Measurements from ENCODE around the gene TNFRSF4. TPM values are rescaled to one million over a fixed set of nuclear protein-coding genes. Genes with fewer than 3 reads are reported as not detected.

TNFRSF4 gene
- total and polyA plus RNA-seq, 4 experiments from 2014 or later: 13.5 to 75.1 (median 39.3) TPM

DNA sequence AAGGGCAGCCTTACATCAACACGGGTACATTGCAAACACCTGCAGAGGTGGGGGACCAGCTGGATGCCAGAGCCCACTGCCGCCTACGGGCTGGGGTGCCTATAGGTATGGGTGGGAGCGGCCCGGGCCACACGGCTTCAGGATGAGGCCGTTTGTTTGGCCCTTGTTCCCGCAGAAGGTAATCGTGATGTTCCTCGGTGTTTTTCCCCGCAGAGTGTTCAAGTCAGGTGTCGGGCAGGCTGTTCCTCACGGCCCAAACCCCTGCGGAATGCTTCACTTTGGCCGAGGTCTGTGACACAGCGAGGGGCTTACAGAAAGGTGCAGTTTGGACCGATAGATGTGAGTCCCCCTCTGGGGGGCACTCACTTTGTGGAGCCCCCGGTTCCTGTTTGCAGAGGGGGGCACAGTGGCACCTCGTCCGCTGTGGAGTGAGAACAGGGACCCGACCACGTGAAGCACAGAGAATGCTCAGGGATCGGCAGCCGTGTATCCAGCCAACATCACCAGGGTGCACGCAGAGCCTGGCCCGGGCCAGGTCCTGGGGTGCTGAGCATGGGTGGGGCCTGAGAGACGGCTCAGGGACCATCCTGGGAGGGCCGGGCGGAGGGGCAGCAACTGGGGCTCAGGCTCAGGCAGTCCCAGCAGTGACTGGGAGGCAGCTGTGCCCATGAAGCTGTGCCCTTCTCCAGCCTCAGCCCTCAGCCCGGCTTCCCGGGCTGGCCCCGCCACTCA lies 40.7 kb downstream of the TNFRSF4 start:
- Mint-ChIP-seq H3K36me3 (no peaks in the 10 kb centered on the region), H3K4me3 (peak overlapping the region in 7 of 8 donors; percentile 35 to 48 (median 39)), H3K4me1 (peaks cover 7 to 37% (median 13%) of the 10 kb centered on the region in 4 donors), H3K9me3 (peaks cover 0 to 2% (median 0%) of the 10 kb centered on the region in 8 donors), H3K27ac (peak overlapping the region in 5 of 7 donors; percentile 22 to 86 (median 61)), H3K27me3 (peaks cover 2 to 8% of the 10 kb centered on the region in 2 donors)
- Histone ChIP-seq H3K4me1 (ENCODE audit: insufficient read depth, low read length) (peaks cover 47% of the 10 kb centered on the region), H3K4me3 (ENCODE audit: low read length in 2 of 2) (no peak overlapping the region), H3K36me3 (ENCODE audit: insufficient read depth, low read length) (no peaks in the 10 kb centered on the region), H3K27me3 (ENCODE audit: insufficient read depth, low read length) (no peaks in the 10 kb centered on the region), H3K9me3 (ENCODE audit: control insufficient read depth in 1 of 2, low read length in 2 of 2) (no peaks in the 10 kb centered on the region), H3K27ac (ENCODE audit: low read depth, low read length) (peak overlapping the region; percentile 43)
- CTCF ChIA-PET (ENCODE audit: partially characterized antibody): no interaction called here
- intact Hi-C loops (cut with micrococcal nuclease): no loop called here
- POLR2A ChIA-PET (ENCODE audit: partially characterized antibody): interaction anchor here (1.0 kb wide), 1 partner anchor 205 kb away, joined by 4 read pairs; no protein-coding TSS in a partner anchor
- peak in 1 of 5 donors; percentile 16 for DNase-seq

DNA sequence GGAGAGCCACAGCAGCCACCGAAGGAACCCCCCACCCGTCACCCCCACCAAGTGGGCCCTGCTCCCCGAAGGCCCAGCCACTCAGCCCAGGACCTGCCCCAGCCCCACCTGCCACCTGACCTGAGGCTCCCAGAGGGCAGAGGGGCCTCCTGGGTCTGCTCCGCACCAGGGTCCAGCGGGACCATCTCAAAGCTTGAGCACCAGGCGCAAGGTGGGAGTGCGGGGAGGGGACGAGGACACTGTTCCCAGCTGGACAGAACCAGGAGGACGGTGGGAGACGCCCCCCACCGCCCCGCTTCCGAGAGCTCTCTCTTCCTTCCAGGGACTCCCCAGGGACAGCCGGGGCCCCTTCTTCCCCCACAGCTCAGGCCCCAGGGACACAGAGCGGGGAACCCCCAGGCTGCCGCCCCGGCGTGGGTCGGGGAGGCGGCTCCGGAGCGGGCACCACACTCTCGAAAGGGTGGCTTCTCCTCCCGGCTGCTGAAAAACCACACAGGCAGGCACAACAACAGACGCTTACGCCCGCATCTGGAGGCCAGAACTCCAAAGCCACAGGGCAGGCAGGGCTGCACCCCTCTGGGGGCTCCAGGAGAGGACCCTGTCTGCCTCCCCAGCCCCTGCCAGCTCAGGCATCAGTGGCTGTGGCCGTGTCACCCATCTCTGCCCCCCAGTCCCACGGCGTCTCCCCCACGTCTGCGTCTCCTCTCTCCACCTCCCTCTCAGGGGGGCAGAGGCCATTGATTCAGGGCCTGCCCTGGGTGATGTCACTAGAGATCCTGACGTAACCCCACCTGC lies 42.2 kb downstream of the TNFRSF4 start:
- H3K4me1 Mint-ChIP-seq: peaks cover 5 to 34% (median 9%) of the 10 kb centered on the region in 4 donors
- CTCF ChIA-PET (ENCODE audit: partially characterized antibody): no interaction called here

DNA sequence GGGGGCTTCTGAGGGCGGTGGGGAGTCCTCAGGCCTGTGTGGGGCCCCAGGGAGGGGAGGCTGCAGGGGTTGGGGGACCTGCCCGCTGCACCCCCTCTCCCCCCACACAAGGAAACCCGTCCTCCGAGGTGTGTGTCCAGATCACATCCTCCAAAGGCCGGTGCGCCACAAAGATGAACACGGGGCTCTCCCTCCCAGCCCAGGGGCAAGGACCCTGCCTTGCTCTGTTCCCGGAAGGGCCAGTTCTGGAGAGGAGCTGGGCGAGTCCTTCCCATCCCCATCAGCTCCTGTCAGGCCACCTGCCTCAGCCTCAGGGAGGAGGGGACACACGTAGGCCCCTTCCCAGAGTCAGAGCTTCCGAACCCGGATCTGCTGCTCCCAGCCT lies 42.8 kb downstream of the TNFRSF4 start:
- no peak overlapping the region for H3K4me3 ChIP-seq (ENCODE audit: low read length in 2 of 2)
- Mint-ChIP-seq H3K9me3 (peaks cover 0 to 2% (median 0%) of the 10 kb centered on the region in 8 donors), H3K4me1 (peaks cover 4 to 31% (median 9%) of the 10 kb centered on the region in 4 donors), H3K36me3 (no peaks in the 10 kb centered on the region), H3K27me3 (peaks cover 2 to 5% of the 10 kb centered on the region in 2 donors), H3K27ac (peak overlapping the region in 1 of 7 donors; percentile 57), H3K4me3 (no peak overlapping the region)
- no peak overlapping the region for H3K27ac ChIP-seq (ENCODE audit: low read depth, low read length)
- no peaks in the 10 kb centered on the region for H3K27me3 ChIP-seq (ENCODE audit: insufficient read depth, low read length)
- no peaks in the 10 kb centered on the region for H3K36me3 ChIP-seq (ENCODE audit: insufficient read depth, low read length)
- no peak for DNase-seq
- peaks cover 47% of the 10 kb centered on the region for H3K4me1 ChIP-seq (ENCODE audit: insufficient read depth, low read length)
- ChIA-PET POLR2A (ENCODE audit: partially characterized antibody) (interaction anchor here (1.2 kb wide), 1 partner anchor 49 kb away, joined by 3 read pairs; no protein-coding TSS in a partner anchor), CTCF (ENCODE audit: partially characterized antibody) (no interaction called here)
- H3K9me3 ChIP-seq (ENCODE audit: control insufficient read depth in 1 of 2, low read length in 2 of 2): no peaks in the 10 kb centered on the region
- intact Hi-C loops (cut with micrococcal nuclease): no loop called here

More for the DNA sequence above, 42.2 kb downstream of the TNFRSF4 start:
- Mint-ChIP-seq H3K4me3 (peak overlapping the region in 5 of 8 donors; percentile 21 to 51 (median 46)), H3K27me3 (peaks cover 2 to 5% of the 10 kb centered on the region in 2 donors), H3K27ac (peak overlapping the region in 4 of 7 donors; percentile 79 to 88 (median 86)), H3K36me3 (no peaks in the 10 kb centered on the region), H3K9me3 (peaks cover 0 to 2% (median 0%) of the 10 kb centered on the region in 8 donors)
- DNase-seq: peak in 3 of 5 donors; percentile 31 to 45 (median 44)
- POLR2A ChIA-PET (ENCODE audit: partially characterized antibody): interaction anchor here (0.8 to 1.2 kb wide), 2 partner anchors 50 to 61 kb away, joined by 3 read pairs; partner anchors contain the start of gene B3GALT6
- intact Hi-C loops (cut with micrococcal nuclease): no loop called here
- Histone ChIP-seq H3K36me3 (ENCODE audit: insufficient read depth, low read length) (no peaks in the 10 kb centered on the region), H3K9me3 (ENCODE audit: control insufficient read depth in 1 of 2, low read length in 2 of 2) (no peaks in the 10 kb centered on the region), H3K27me3 (ENCODE audit: insufficient read depth, low read length) (no peaks in the 10 kb centered on the region), H3K27ac (ENCODE audit: low read depth, low read length) (no peak overlapping the region), H3K4me1 (ENCODE audit: insufficient read depth, low read length) (peaks cover 47% of the 10 kb centered on the region), H3K4me3 (ENCODE audit: low read length in 2 of 2) (no peak overlapping the region)

DNA sequence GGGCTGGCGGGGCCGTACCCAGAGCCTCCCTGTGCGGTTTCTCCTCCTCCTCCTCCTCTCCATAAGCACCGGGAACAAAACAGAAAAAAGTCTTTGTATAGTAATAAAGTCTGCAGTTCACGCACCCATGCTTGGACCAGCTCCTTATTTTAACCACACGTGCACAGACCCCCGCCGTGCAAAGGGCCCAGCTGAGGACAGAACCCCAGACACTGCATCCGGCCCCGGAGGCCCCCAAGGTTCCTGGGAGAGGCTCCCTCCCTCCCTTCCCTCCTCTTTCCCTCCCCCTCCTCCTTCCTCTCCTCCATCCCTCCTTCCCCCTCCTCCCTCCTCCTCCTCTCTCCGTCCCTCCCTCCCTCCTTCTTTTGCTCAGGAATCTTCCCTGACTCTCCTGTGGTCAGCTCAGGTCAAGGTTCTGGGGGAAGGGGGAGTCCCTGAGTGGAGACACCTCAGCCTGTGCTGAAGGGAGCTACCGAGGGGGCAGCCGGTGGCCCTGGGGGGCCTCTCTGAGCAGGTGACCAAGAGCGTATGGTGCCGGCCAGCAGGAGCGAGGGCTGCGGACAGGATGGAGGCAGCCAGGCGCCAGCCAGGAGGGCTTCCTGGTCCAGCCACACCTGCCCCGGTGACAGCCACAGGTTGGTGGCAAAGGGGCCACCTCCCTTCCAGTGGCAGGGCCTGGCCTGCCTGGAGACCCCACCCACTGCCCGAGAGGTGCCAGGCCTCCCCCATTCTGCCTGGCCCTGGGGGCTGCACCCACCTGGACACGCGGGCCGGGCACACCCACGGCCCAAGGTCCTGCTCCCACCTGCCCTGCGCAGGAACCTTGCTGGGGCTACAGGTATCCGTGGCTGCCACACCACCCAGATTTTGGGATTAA lies 43.5 kb downstream of the TNFRSF4 start:
- no peak for DNase-seq
- POLR2A ChIA-PET (ENCODE audit: partially characterized antibody): interaction anchor here (1.1 to 1.2 kb wide), 2 partner anchors 12 to 48 kb away, joined by 3 read pairs; no protein-coding TSS in a partner anchor
- H3K9me3 ChIP-seq (ENCODE audit: control insufficient read depth in 1 of 2, low read length in 2 of 2): no peaks in the 10 kb centered on the region
- CTCF ChIA-PET (ENCODE audit: partially characterized antibody): no interaction called here
- Mint-ChIP-seq H3K27me3 (peaks cover 2 to 5% of the 10 kb centered on the region in 2 donors), H3K27ac (no peak overlapping the region), H3K36me3 (no peaks in the 10 kb centered on the region), H3K4me3 (peak overlapping the region in 3 of 8 donors; percentile 10 to 60 (median 35)), H3K9me3 (peaks cover 0 to 2% (median 0%) of the 10 kb centered on the region in 8 donors), H3K4me1 (peaks cover 5 to 28% (median 9%) of the 10 kb centered on the region in 4 donors)
- H3K4me1 ChIP-seq (ENCODE audit: insufficient read depth, low read length): peaks cover 47% of the 10 kb centered on the region
- intact Hi-C loops (cut with micrococcal nuclease): no loop called here
- no peak overlapping the region for H3K4me3 ChIP-seq (ENCODE audit: low read length in 2 of 2)
- H3K36me3 ChIP-seq (ENCODE audit: insufficient read depth, low read length): no peaks in the 10 kb centered on the region
- no peaks in the 10 kb centered on the region for H3K27me3 ChIP-seq (ENCODE audit: insufficient read depth, low read length)
- no peak overlapping the region for H3K27ac ChIP-seq (ENCODE audit: low read depth, low read length)

DNA sequence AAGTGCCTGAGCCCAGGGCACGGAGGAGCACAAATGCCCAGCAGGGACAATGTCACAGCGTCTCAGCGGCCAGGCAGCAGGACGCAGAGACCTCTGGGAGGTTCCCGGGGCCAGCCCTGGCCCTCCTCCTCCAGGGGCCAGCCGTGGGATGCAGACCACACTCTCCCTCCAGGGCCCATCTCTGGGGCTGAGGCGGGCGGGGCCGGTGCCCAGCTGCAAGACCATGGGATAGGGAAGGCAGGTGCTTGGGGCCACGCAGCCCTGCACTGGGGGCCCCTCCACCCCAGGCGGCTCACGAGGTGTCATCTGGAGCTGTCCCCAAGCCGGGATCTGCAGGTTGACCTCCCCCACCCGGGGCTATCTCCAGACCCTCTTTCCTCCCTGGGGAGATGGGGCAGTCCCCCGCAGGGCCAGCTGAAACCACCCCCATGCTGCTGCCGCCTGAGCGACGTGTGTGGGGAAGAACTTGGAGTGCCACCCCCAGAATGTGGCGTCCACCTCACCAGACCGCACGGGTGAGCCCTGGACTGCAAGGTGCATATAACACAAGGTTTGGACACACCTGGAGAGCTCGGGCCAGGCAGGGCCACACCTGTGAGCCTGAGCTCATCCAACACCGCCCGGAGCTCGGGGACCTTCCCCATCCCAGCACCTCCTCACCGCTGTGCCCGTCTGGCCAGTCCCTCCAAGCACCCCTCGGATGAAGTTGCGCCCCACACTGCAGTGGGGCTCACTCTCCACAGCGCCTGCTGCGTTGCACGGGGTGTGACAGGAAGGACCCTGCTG lies 44.3 kb downstream of the TNFRSF4 start:
- Histone ChIP-seq H3K4me1 (ENCODE audit: insufficient read depth, low read length) (peaks cover 46% of the 10 kb centered on the region), H3K36me3 (ENCODE audit: insufficient read depth, low read length) (no peaks in the 10 kb centered on the region), H3K9me3 (ENCODE audit: control insufficient read depth in 1 of 2, low read length in 2 of 2) (no peaks in the 10 kb centered on the region), H3K27ac (ENCODE audit: low read depth, low read length) (no peak overlapping the region), H3K4me3 (ENCODE audit: low read length in 2 of 2) (no peak overlapping the region), H3K27me3 (ENCODE audit: insufficient read depth, low read length) (no peaks in the 10 kb centered on the region)
- no peaks in the 10 kb centered on the region for H3K36me3 Mint-ChIP-seq
- no peak for DNase-seq
- CTCF ChIA-PET (ENCODE audit: partially characterized antibody): no interaction called here
- peaks cover 0 to 2% (median 0%) of the 10 kb centered on the region in 8 donors for H3K9me3 Mint-ChIP-seq
- intact Hi-C loops (cut with micrococcal nuclease): no loop called here
- POLR2A ChIA-PET (ENCODE audit: partially characterized antibody): interaction anchor here (1.1 kb wide), 1 partner anchor 12 kb away, joined by 3 read pairs; no protein-coding TSS in a partner anchor
- H3K4me3 Mint-ChIP-seq: peak overlapping the region in 3 of 8 donors; percentile 10 to 60 (median 35)
- H3K4me1 Mint-ChIP-seq: peaks cover 5 to 23% (median 9%) of the 10 kb centered on the region in 4 donors
- H3K27ac Mint-ChIP-seq: peak overlapping the region in 1 of 7 donors; percentile 32
- H3K27me3 Mint-ChIP-seq: peaks cover 2 to 5% of the 10 kb centered on the region in 2 donors

Data from CD4-positive, alpha-beta memory T cell (primary cell).